Vagina (tissue), 2 donors: Measurements from ENCODE around the gene ROR2. TPM values are rescaled to one million over a fixed set of nuclear protein-coding genes. Genes with fewer than 3 reads are reported as not detected.

Experiments used
- DNase-seq, 2 donors: peaks; one replicate each; pipeline ENCODE4 v3.0.0-alpha.2; 2017; ENCODE audit errors: extremely low spot score in 2 of 2
- H3K27ac ChIP-seq: fragments of 200-600 bp; sonication (generic); one replicate; pipeline ENCODE4 v1.5.1; 2019
- H3K27me3 ChIP-seq: fragments of 200-600 bp; sonication (generic); one replicate; pipeline ENCODE4 v1.5.1; 2019
- H3K36me3 ChIP-seq, 2 donors: fragments of 200-600 bp; sonication (generic); one replicate each; pipeline ENCODE4 v1.5.1; 2017 to 2019
- H3K4me1 ChIP-seq: fragments of 200-600 bp; sonication (generic); one replicate; pipeline ENCODE4 v1.5.1; 2019
- H3K4me3 ChIP-seq, 2 donors: fragments of 200-600 bp; sonication (generic); 1 replicate in 1 of 2; 2 replicates in 1 of 2; pipeline ENCODE4 v1.5.1; 2016 to 2019
- H3K9me3 ChIP-seq: fragments of 200-600 bp; sonication (generic); one replicate; pipeline ENCODE4 v1.5.1; 2019
- CTCF ChIP-seq, 3 experiments: fragments of 450-650 bp in 2 of 3; fragments of 200-600 bp in 1 of 3; sonication (generic) in 1 of 3; IDR thresholded peaks; one replicate each; pipeline ENCODE4 v1.5.1; 2017 to 2019; ENCODE audit warnings: antibody characterized with exemption in 3 of 3, mild to moderate bottlenecking in 2 of 3, moderate library complexity in 2 of 3
- POLR2A ChIP-seq, 2 donors: fragments of 450-650 bp; IDR thresholded peaks; one replicate each; pipeline ENCODE4 v1.6.1; 2017; ENCODE audit warnings: antibody characterized with exemption in 2 of 2, mild to moderate bottlenecking in 2 of 2, moderate library complexity in 2 of 2
- POLR2AphosphoS5 ChIP-seq, 2 donors: sonication (generic); formaldehyde crosslinking; IDR thresholded peaks; one replicate each; pipeline ENCODE4 v1.9.0; 2017; ENCODE audit warnings: antibody characterized with exemption in 2 of 2, mild to moderate bottlenecking in 2 of 2, low read depth in 1 of 2; ENCODE audit not compliant: insufficient read depth in 1 of 2
- intact Hi-C: fragments of 100-400 bp; cut with DNase I; formaldehyde crosslinking; loops from one replicate; pipeline ENCODE4 v1.15.1; 2023
- total RNA-seq: library from RNA; depleted of rRNA; stranded (reverse); fragments of >200 nt; gene quantifications from one replicate; pipeline ENCODE4 v1.2.3, GENCODE V29; 2016

ROR2 gene
- total RNA-seq, 1 donor from 2014 or later: 22.3 TPM

- TF ChIP-seq POLR2A (IDR thresholded peaks at IDR 0.05): no peak
- no peak for TF ChIP-seq CTCF (IDR thresholded peaks at IDR 0.05)
- no peak for TF ChIP-seq POLR2AphosphoS5 (IDR thresholded peaks at IDR 0.05; ENCODE audit: insufficient read depth in 1 of 2, low read depth in 1 of 2)
- no peak for DNase-seq
- Histone ChIP-seq H3K4me1 (no peaks in the 10 kb centered on the region), H3K27me3 (no peaks in the 10 kb centered on the region), H3K4me3 (no peak overlapping the region), H3K27ac (no peak overlapping the region), H3K36me3 (no peaks in the 10 kb centered on the region), H3K9me3 (no peaks in the 10 kb centered on the region)
- intact Hi-C loops: no loop called here
These were observed 252.8 kb downstream of the ROR2 start for GRCh38 chr9:91697201-91697600.

GRCh38 chr9:91694081-91694870 lies 255.8 kb downstream of the ROR2 start:
- Histone ChIP-seq H3K36me3 (no peaks in the 10 kb centered on the region), H3K27ac (no peak overlapping the region), H3K27me3 (no peaks in the 10 kb centered on the region), H3K9me3 (no peaks in the 10 kb centered on the region), H3K4me3 (no peak overlapping the region), H3K4me1 (no peaks in the 10 kb centered on the region)
- TF ChIP-seq POLR2AphosphoS5 (IDR thresholded peaks at IDR 0.05; ENCODE audit: insufficient read depth in 1 of 2, low read depth in 1 of 2) (no peak), POLR2A (IDR thresholded peaks at IDR 0.05) (no peak), CTCF (IDR thresholded peaks at IDR 0.05) (no peak)
- no peak for DNase-seq
- intact Hi-C loops: no loop called here

DNA sequence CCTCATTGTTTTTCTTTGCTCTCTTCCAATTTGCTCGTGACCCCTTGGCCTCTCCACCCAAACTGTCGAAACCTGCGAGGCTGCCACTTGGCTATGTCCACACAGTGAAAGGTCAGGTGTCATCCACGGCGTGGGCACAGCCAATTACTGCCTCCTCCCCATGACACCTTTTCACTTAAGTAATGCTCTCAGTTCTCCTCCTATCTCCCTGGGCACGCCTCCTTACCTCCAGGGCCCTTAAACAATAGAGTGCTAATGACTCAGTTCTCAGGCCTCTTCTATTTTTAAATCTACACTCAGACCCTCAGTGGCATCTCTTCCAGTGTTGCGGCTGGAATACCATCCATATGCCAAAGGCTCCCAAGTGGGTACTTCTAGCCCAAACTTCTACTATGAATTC lies 256.8 kb downstream of the ROR2 start:
- intact Hi-C loops: no loop called here
- TF ChIP-seq POLR2A (IDR thresholded peaks at IDR 0.05) (no peak), CTCF (IDR thresholded peaks at IDR 0.05) (no peak), POLR2AphosphoS5 (IDR thresholded peaks at IDR 0.05; ENCODE audit: insufficient read depth in 1 of 2, low read depth in 1 of 2) (no peak)
- no peaks in the 10 kb centered on the region for H3K4me1 ChIP-seq
- H3K9me3 ChIP-seq: no peaks in the 10 kb centered on the region
- H3K27me3 ChIP-seq: no peaks in the 10 kb centered on the region
- H3K4me3 ChIP-seq: no peak overlapping the region
- no peak for DNase-seq
- no peaks in the 10 kb centered on the region for H3K36me3 ChIP-seq
- H3K27ac ChIP-seq: no peak overlapping the region

- no peak for TF ChIP-seq CTCF (IDR thresholded peaks at IDR 0.05)
- TF ChIP-seq POLR2A (IDR thresholded peaks at IDR 0.05): no peak
- no peak for TF ChIP-seq POLR2AphosphoS5 (IDR thresholded peaks at IDR 0.05; ENCODE audit: insufficient read depth in 1 of 2, low read depth in 1 of 2)
- intact Hi-C loops: no loop called here
- no peak for DNase-seq
- no peak overlapping the region for H3K4me3 ChIP-seq
- no peaks in the 10 kb centered on the region for H3K27me3 ChIP-seq
- H3K9me3 ChIP-seq: no peaks in the 10 kb centered on the region
- H3K4me1 ChIP-seq: no peaks in the 10 kb centered on the region
- no peak overlapping the region for H3K27ac ChIP-seq
- H3K36me3 ChIP-seq: no peaks in the 10 kb centered on the region
These were observed 259.3 kb downstream of the ROR2 start for GRCh38 chr9:91690540-91691249.

DNA sequence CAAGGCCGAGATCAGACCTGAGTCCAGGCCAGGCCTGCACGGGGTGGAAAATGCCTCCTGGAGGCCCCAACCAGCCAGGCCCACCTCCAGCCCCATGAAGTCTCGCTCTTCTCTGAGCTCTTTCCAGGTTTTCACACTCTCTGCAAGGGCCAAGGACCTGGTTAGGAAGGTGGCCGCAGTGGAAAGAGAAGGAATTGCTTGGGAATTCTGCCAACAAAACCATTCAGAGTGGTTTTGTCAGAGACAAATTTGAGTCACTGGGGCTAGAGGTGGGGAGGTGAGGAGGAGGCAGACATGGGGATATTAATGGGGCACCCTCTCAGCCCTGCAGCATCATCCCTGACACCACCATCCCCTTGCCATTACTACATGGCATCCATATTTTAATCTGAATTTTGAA lies 261.0 kb downstream of the ROR2 start:
- Histone ChIP-seq H3K4me3 (no peak overlapping the region), H3K9me3 (no peaks in the 10 kb centered on the region), H3K36me3 (no peaks in the 10 kb centered on the region), H3K4me1 (no peaks in the 10 kb centered on the region), H3K27ac (no peak overlapping the region), H3K27me3 (no peaks in the 10 kb centered on the region)
- intact Hi-C loops: no loop called here
- DNase-seq: no peak
- TF ChIP-seq POLR2AphosphoS5 (IDR thresholded peaks at IDR 0.05; ENCODE audit: insufficient read depth in 1 of 2, low read depth in 1 of 2): no peak
- TF ChIP-seq CTCF (IDR thresholded peaks at IDR 0.05): no peak
- TF ChIP-seq POLR2A (IDR thresholded peaks at IDR 0.05): no peak
